SK-N-SH (cell line): ENCODE measurements around the gene SRRM2.

Experiments
- ELF1 ChIP-seq: IDR thresholded peaks from 2 replicates; pipeline ENCODE4 v1.4.0; 2012
- FOXJ3 ChIP-seq: sonication (generic); formaldehyde crosslinking; IDR thresholded peaks from 2 replicates; pipeline ENCODE4 v1.5.1; 2020; ENCODE audit warnings: mild to moderate bottlenecking, missing genetic modification reagents
- POLR2AphosphoS5 ChIP-seq: IDR thresholded peaks from 2 replicates; pipeline ENCODE4 v1.6.1; 2012; ENCODE audit warnings: low read depth, low read length
- RAD21 ChIP-seq: IDR thresholded peaks from 2 replicates; pipeline ENCODE4 v1.6.1; 2012; ENCODE audit warnings: mild to moderate bottlenecking, low read length
- TF ChIP-seq, protein P1 (sequence below): fragments of 200-600 bp; sonication (generic); IDR thresholded peaks from 2 replicates; pipeline ENCODE4 v1.6.1; 2017; ENCODE audit warnings: antibody characterized with exemption, mild to moderate bottlenecking, moderate library complexity

DNA sequence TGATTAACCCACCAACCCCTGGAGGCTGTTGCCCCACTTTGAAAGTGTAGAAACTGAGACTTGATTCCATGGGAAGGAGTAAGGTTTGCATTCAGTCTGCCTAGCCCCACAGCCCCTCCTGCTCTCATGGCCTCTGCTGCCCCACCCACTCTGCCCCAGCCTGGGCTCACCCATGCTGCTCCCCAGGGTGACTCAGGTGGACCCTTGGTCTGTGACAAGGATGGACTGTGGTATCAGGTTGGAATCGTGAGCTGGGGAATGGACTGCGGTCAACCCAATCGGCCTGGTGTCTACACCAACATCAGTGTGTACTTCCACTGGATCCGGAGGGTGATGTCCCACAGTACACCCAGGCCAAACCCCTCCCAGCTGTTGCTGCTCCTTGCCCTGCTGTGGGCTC is 52.3 kb downstream of the SRRM2 start:
- TF ChIP-seq, protein P1, sequence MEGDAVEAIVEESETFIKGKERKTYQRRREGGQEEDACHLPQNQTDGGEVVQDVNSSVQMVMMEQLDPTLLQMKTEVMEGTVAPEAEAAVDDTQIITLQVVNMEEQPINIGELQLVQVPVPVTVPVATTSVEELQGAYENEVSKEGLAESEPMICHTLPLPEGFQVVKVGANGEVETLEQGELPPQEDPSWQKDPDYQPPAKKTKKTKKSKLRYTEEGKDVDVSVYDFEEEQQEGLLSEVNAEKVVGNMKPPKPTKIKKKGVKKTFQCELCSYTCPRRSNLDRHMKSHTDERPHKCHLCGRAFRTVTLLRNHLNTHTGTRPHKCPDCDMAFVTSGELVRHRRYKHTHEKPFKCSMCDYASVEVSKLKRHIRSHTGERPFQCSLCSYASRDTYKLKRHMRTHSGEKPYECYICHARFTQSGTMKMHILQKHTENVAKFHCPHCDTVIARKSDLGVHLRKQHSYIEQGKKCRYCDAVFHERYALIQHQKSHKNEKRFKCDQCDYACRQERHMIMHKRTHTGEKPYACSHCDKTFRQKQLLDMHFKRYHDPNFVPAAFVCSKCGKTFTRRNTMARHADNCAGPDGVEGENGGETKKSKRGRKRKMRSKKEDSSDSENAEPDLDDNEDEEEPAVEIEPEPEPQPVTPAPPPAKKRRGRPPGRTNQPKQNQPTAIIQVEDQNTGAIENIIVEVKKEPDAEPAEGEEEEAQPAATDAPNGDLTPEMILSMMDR = no peak
- TF ChIP-seq FOXJ3 (CRISPR knock-in tag) (no peak), POLR2AphosphoS5 (no peak), RAD21 (no peak), ELF1 (no peak)
